GM18520 (cell line): ENCODE data around the gene KCNH4.
"Not testable (repeated sequence)": the region's sequence is repeated elsewhere in the genome, so short reads cannot be mapped to it uniquely, and the experiment has no call there.

Experiments
- ATAC-seq: cut with Tn5 transposase; IDR thresholded peaks from one replicate; pipeline ENCODE4 v1.9.1; 2021; ENCODE audit not compliant: unreplicated experiment

Gene KCNH4

GRCh38 chr17:42197564-42198156 lies 16.7 kb upstream of the KCNH4 start:
- ATAC-seq = no peak

GRCh38 chr17:42193969-42194899 lies 13.3 kb upstream of the KCNH4 start, which contains the start of gene GHDC:
TSS of gene GHDC (minus strand) at chr17:42194494. CDS start at chr17:42193581, 913 bp downstream.
- ATAC-seq = peak; percentile 59

GRCh38 chr17:42193216-42193968 lies 12.4 kb upstream of the KCNH4 start:
- no peak for ATAC-seq

- no peak for ATAC-seq
Measured at GRCh38 chr17:42192189-42193126, 11.5 kb upstream of the KCNH4 start.

GRCh38 chr17:42191275-42191608 lies 10.3 kb upstream of the KCNH4 start:
- ATAC-seq = no peak

GRCh38 chr17:42190491-42191274 lies 9.7 kb upstream of the KCNH4 start:
- ATAC-seq = no peak

GRCh38 chr17:42189651-42189965 lies 8.7 kb upstream of the KCNH4 start:
- no peak for ATAC-seq

- no peak for ATAC-seq
Measured at GRCh38 chr17:42188749-42189650, 8.1 kb upstream of the KCNH4 start.

GRCh38 chr17:42187833-42188232 lies 6.9 kb upstream of the KCNH4 start:
- no peak for ATAC-seq

GRCh38 chr17:42186191-42186590 lies 5.2 kb upstream of the KCNH4 start:
- ATAC-seq = not testable (repeated sequence)

- ATAC-seq = no peak
Measured at GRCh38 chr17:42185621-42185930, 4.6 kb upstream of the KCNH4 start.

GRCh38 chr17:42184713-42185620 lies 4.0 kb upstream of the KCNH4 start, which contains the start of gene HCRT:
TSS of gene HCRT (minus strand) at chr17:42185452. CDS start at chr17:42185365, 87 bp downstream.
- ATAC-seq = no peak

GRCh38 chr17:42183741-42184711 lies 3.1 kb upstream of the KCNH4 start:
- peak; percentile 60 for ATAC-seq

- no peak for ATAC-seq
Measured at GRCh38 chr17:42182927-42183734, 2.2 kb upstream of the KCNH4 start.

GRCh38 chr17:42181851-42182207 lies 887 bp upstream of the KCNH4 start:
- no peak for ATAC-seq

- no peak for ATAC-seq
Measured at GRCh38 chr17:42180411-42180921, 476 bp downstream of the KCNH4 start.
